Nephron progenitor cell (in vitro differentiated cells): Measurements from ENCODE around the gene GOLT1B.

Experiments
- DNase-seq: peaks from one replicate; pipeline ENCODE4 v3.0.0; 2021
- H3K27ac Mint-ChIP-seq: 2 replicates; pipeline ENCODE4 v1.8.0; 2021; ENCODE audit warnings: mild to moderate bottlenecking, moderate library complexity, mixed read lengths
- H3K27me3 Mint-ChIP-seq: 2 replicates; pipeline ENCODE4 v1.8.0; 2021; ENCODE audit warnings: mild to moderate bottlenecking, low read depth, mixed read lengths; ENCODE audit not compliant: poor library complexity
- H3K36me3 Mint-ChIP-seq: 2 replicates; pipeline ENCODE4 v1.8.0; 2021; ENCODE audit warnings: low read depth, mixed read lengths
- H3K4me1 Mint-ChIP-seq: 2 replicates; pipeline ENCODE4 v1.8.0; 2021; ENCODE audit warnings: mixed read lengths
- H3K4me3 Mint-ChIP-seq: 2 replicates; pipeline ENCODE4 v1.8.0; 2021; ENCODE audit warnings: mild to moderate bottlenecking, moderate library complexity, mixed read lengths
- H3K9me3 Mint-ChIP-seq: 2 replicates; pipeline ENCODE4 v1.8.0; 2021; ENCODE audit warnings: mild to moderate bottlenecking, moderate library complexity, mixed read lengths
- CTCF ChIP-seq: fragments of 200-600 bp; sonication (generic); IDR thresholded peaks from 2 replicates; pipeline ENCODE4 v1.5.0; 2021; ENCODE audit warnings: antibody characterized with exemption

The GOLT1B gene

GRCh38 chr12:21566907-21567394, 65.4 kb downstream of the GOLT1B start:
- no peak for DNase-seq
- H3K36me3 Mint-ChIP-seq = no peaks in the 10 kb centered on the region
- no peak for TF ChIP-seq CTCF
- no peak overlapping the region for H3K27ac Mint-ChIP-seq
- no peak overlapping the region for H3K4me3 Mint-ChIP-seq
- no peaks in the 10 kb centered on the region for H3K9me3 Mint-ChIP-seq
- H3K4me1 Mint-ChIP-seq = no peaks in the 10 kb centered on the region
- H3K27me3 Mint-ChIP-seq = no peaks in the 10 kb centered on the region
